PC-9 (cell line): Measurements from ENCODE around the gene STK32B.

Experiments used
- EZH2 ChIP-seq: fragments of 200-600 bp; sonication (generic); IDR thresholded peaks from 2 replicates; pipeline ENCODE4 v1.8.0; 2017; ENCODE audit warnings: antibody characterized with exemption, low read depth
- TF ChIP-seq, protein P1 (sequence below): fragments of 200-600 bp; sonication (generic); conservative IDR thresholded peaks from 2 replicates; pipeline ENCODE4 v1.6.1; 2017; ENCODE audit warnings: mixed run types, antibody characterized with exemption, mild to moderate bottlenecking, moderate library complexity

DNA sequence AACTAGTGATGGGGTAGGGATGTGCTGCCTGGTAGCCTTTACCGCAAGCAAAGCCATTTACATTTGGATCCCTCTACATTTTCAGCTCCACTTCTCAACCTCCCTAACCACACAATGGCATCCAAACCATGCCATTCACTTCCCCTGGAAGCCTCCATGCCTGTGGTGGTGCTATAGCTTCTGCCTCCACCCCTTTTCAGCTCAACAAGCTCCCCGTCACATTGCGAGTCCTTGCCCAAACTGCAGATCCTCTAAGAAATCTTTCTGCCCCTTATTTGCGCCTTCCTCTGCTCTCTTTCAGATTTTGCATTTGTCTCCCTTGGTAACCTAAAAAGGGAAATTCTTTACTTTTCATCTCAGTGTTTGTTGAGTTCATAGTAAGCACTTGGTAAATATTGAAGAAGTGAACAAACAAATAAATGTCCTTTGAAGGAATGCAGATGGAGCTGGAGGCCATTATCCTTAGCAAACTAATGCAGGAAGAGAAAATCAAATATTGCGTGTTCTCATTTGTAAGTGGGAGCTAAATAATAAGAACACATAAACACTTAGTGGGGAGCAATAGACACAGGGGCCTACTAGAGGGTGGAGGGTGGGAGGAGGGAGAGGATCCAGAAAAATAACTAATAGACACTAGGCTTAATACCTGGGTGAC is 38.9 kb upstream of the STK32B start:
- TF ChIP-seq, protein P1, sequence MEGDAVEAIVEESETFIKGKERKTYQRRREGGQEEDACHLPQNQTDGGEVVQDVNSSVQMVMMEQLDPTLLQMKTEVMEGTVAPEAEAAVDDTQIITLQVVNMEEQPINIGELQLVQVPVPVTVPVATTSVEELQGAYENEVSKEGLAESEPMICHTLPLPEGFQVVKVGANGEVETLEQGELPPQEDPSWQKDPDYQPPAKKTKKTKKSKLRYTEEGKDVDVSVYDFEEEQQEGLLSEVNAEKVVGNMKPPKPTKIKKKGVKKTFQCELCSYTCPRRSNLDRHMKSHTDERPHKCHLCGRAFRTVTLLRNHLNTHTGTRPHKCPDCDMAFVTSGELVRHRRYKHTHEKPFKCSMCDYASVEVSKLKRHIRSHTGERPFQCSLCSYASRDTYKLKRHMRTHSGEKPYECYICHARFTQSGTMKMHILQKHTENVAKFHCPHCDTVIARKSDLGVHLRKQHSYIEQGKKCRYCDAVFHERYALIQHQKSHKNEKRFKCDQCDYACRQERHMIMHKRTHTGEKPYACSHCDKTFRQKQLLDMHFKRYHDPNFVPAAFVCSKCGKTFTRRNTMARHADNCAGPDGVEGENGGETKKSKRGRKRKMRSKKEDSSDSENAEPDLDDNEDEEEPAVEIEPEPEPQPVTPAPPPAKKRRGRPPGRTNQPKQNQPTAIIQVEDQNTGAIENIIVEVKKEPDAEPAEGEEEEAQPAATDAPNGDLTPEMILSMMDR: no peak
- no peak for TF ChIP-seq EZH2
